ENCODE results near the gene SLC26A2. TPM values are rescaled to one million over a fixed set of nuclear protein-coding genes. Genes with fewer than 3 reads are reported as not detected.

Gene SLC26A2
- total and polyA plus RNA-seq, 10 of the 15 experiments (the other 5 are each of a cell fraction or from before 2014, with no cell fraction given) = 1.7 to 6.4 (median 4.2) TPM

GRCh38 chr5:149969181-149969930 lies 8.8 kb downstream of the SLC26A2 start:
- SMC1A ChIA-PET (ENCODE audit: uncharacterized antibody, unreplicated experiment) = interaction anchor here (1.2 to 1.5 kb wide), 2 partner anchors 22 to 174 kb away, joined by 3 to 4 read pairs; no protein-coding TSS in a partner anchor

More at GRCh38 chr5:149969181-149969930, 8.8 kb downstream of the SLC26A2 start:
- H3K27ac ChIP-seq (ENCODE audit: control insufficient read depth, insufficient read depth) = no peak overlapping the region
- DNase-seq (ENCODE audit: low read depth, low spot score) (no peak), ATAC-seq (no peak), FAIRE-seq (no peak)
- TF ChIP-seq JUND (IDR thresholded peaks at IDR 0.05; ENCODE audit: low read depth, low read length) (no peak), MLLT1 (IDR thresholded peaks at IDR 0.05) (no peak)
- CTCF ChIA-PET = interaction anchor here (1.1 to 5.4 kb wide), 3 partner anchors 9 to 116 kb away, joined by 4 to 42 read pairs (median 5); partner anchors contain the start of gene SLC26A2
- no peaks in the 10 kb centered on the region for H3K4me1 ChIP-seq (ENCODE audit: control insufficient read depth, insufficient read depth, low read length)
- in situ Hi-C loops (cut with MboI) = no loop called here
- intact Hi-C loops (cut with micrococcal nuclease; ENCODE audit: unreplicated experiment) = loop anchor here (10.0 kb wide), 1 partner anchor 235 kb away; the partner anchor contains the start of gene PPARGC1B
- no peaks in the 10 kb centered on the region for H4K20me1 ChIP-seq (ENCODE audit: control insufficient read depth, insufficient read depth)
- RAD21 ChIA-PET (ENCODE audit: unreplicated experiment) = no interaction called here
- no peaks in the 10 kb centered on the region for H3K27me3 ChIP-seq (replicated peaks in 1 of 2; ENCODE audit: control insufficient read depth in 2 of 2, insufficient read depth in 2 of 2, low read length in 1 of 2)
- no peak overlapping the region for H3K9ac ChIP-seq (ENCODE audit: control insufficient read depth, insufficient read depth, low read length)
- POLR2A ChIA-PET = no interaction called here
- no TSS peak for BruUV-seq (replicated peaks)
- no peak overlapping the region for H3K4me3 ChIP-seq
- H3K9me3 ChIP-seq (replicated peaks; ENCODE audit: control insufficient read depth, insufficient read depth, low read length) = no peaks in the 10 kb centered on the region
- H2AFZ ChIP-seq (ENCODE audit: control insufficient read depth, low read depth, low read length) = no peak overlapping the region
- H3K4me2 ChIP-seq (ENCODE audit: control insufficient read depth, insufficient read depth) = no peak overlapping the region
- no peaks in the 10 kb centered on the region for H3K79me2 ChIP-seq (ENCODE audit: control insufficient read depth, insufficient read depth, low read length)
- WGBS (ENCODE audit: insufficient coverage, insufficient replicate concordance, low lambda C conversion rate, missing lambda C conversion rate) = 93% methylated on average over 4 of the region's 4 CpGs
- H3K36me3 ChIP-seq (ENCODE audit: control insufficient read depth in 2 of 2, insufficient read depth in 2 of 2, low read length in 1 of 2) = no peaks in the 10 kb centered on the region
